GM19328 (cell line): ENCODE measurements around the gene PRKCB.
"Not testable (repeated sequence)": the region's sequence is repeated elsewhere in the genome, so short reads cannot be mapped to it uniquely, and the experiment has no call there.

Experiments used
- ATAC-seq: cut with Tn5 transposase; IDR thresholded peaks from one replicate; pipeline ENCODE4 v1.9.1; 2021; ENCODE audit warnings: mild to moderate bottlenecking, moderate library complexity; ENCODE audit not compliant: unreplicated experiment

The PRKCB gene

GRCh38 chr16:24203675-24204074 is 367.9 kb downstream of the PRKCB start:
- no peak for ATAC-seq

- ATAC-seq = no peak
Measured at GRCh38 chr16:24204150-24204665, 368.4 kb downstream of the PRKCB start.

- ATAC-seq = no peak
Measured at GRCh38 chr16:24206926-24207325, 371.1 kb downstream of the PRKCB start.

- no peak for ATAC-seq
Measured at GRCh38 chr16:24208710-24209109, 372.9 kb downstream of the PRKCB start.

- no peak for ATAC-seq
Measured at GRCh38 chr16:24214992-24215391, 379.2 kb downstream of the PRKCB start.

- ATAC-seq = no peak
Measured at GRCh38 chr16:24216961-24217360, 381.2 kb downstream of the PRKCB start.

GRCh38 chr16:24217461-24217860 is 381.7 kb downstream of the PRKCB start:
- ATAC-seq = no peak

GRCh38 chr16:24218299-24218698 is 382.5 kb downstream of the PRKCB start:
- ATAC-seq = no peak

- no peak for ATAC-seq
Measured at GRCh38 chr16:24221219-24221618, 385.4 kb downstream of the PRKCB start.

GRCh38 chr16:24228514-24228913 is 392.7 kb downstream of the PRKCB start:
- ATAC-seq = no peak

- no peak for ATAC-seq
Measured at GRCh38 chr16:24232936-24233335, 397.2 kb downstream of the PRKCB start.

GRCh38 chr16:24234737-24235136 is 399.0 kb downstream of the PRKCB start:
- no peak for ATAC-seq

GRCh38 chr16:24235806-24236205 is 400.0 kb downstream of the PRKCB start:
- no peak for ATAC-seq

- not testable (repeated sequence) for ATAC-seq
Measured at GRCh38 chr16:24238846-24239245, 403.1 kb downstream of the PRKCB start.

GRCh38 chr16:24246911-24247607 is 411.3 kb downstream of the PRKCB start:
- no peak for ATAC-seq

- no peak for ATAC-seq
Measured at GRCh38 chr16:24253192-24253591, 417.4 kb downstream of the PRKCB start.

GRCh38 chr16:24255456-24256371 is 419.9 kb downstream of the PRKCB start, which contains the start of gene CACNG3:
CACNG3 (plus strand) TSS chr16:24256335; CDS start chr16:24256755, 420 bp downstream.
- ATAC-seq = no peak

GRCh38 chr16:24257958-24258357 is 422.2 kb downstream of the PRKCB start:
- ATAC-seq = no peak

GRCh38 chr16:24258791-24259190 is 423.0 kb downstream of the PRKCB start:
- ATAC-seq = no peak

GRCh38 chr16:24262816-24263215 is 427.0 kb downstream of the PRKCB start:
- ATAC-seq = no peak
